ENCODE measurements around the gene RFLNA.

RFLNA gene

DNA sequence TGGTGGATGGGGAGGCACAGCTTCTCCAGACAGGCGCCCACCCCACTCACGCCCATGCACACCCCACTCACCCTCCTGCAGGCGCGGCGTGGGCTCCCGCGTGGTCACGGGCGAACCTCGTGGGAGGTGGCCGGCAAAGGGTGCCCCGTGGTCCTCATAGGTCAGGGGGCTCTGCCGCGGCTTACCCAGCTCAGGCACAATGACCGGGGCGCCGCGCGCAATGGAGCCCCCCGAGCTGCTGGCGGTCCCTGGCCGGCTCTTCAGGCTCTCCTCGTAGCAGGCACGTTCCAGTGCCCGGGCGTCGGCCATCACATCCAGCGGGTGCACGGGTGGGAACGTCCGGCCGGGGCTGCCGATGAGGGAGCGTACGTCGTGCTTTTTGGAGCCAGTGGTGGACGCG, 49.6 kb downstream of the RFLNA start:
- no peak overlapping the region for H2AK5ac ChIP-seq (ENCODE audit: low read length, severe bottlenecking)
- H3K36me3 ChIP-seq (ENCODE audit: control insufficient read depth in 1 of 2, insufficient read depth in 2 of 2, low read depth in 1 of 2, low read length in 2 of 2) = peaks cover 91 to 94% of the 10 kb centered on the region in 2 experiments
- H4K91ac ChIP-seq (ENCODE audit: low read length) = no peak overlapping the region
- peaks cover 62% of the 10 kb centered on the region for H3K79me1 ChIP-seq (replicated peaks; ENCODE audit: low read length, poor library complexity, severe bottlenecking)
- H3K9ac ChIP-seq (ENCODE audit: low read length) = no peak overlapping the region
- no peak overlapping the region for H3K4me2 ChIP-seq (ENCODE audit: low read length, poor library complexity, severe bottlenecking)
- H3K9me3 ChIP-seq (ENCODE audit: control insufficient read depth, low read length) = no peaks in the 10 kb centered on the region
- 97% methylated on average over 34 of the region's 38 CpGs for WGBS
- no peak overlapping the region for H4K8ac ChIP-seq (ENCODE audit: low read length)
- H2BK120ac ChIP-seq (ENCODE audit: low read depth, low read length) = no peak overlapping the region
- peaks cover 10% of the 10 kb centered on the region for H3K4me1 ChIP-seq (ENCODE audit: control insufficient read depth, insufficient read depth, low read depth, low read length)
- H2BK15ac ChIP-seq (ENCODE audit: low read depth, poor library complexity, severe bottlenecking) = no peak overlapping the region
- no peak for DNase-seq
- no peak overlapping the region for H2AFZ ChIP-seq (ENCODE audit: low read depth, low read length)
- no peak overlapping the region for H2BK12ac ChIP-seq (ENCODE audit: low read length in 2 of 2)
- no peak overlapping the region for H2BK5ac ChIP-seq (ENCODE audit: low read depth, low read length, poor library complexity, severe bottlenecking)
- no peak overlapping the region for H3K4ac ChIP-seq (ENCODE audit: low read depth in 1 of 2, low read length in 2 of 2)
- H3K4me3 ChIP-seq (ENCODE audit: insufficient read depth in 1 of 2, low read depth in 1 of 2, low read length in 2 of 2) = no peak overlapping the region
- no peak overlapping the region for H3K14ac ChIP-seq (ENCODE audit: low read length in 2 of 2)
- H3K27me3 ChIP-seq (ENCODE audit: control insufficient read depth in 1 of 2, insufficient read depth in 1 of 2, low read length in 2 of 2) = no peaks in the 10 kb centered on the region
- no peak overlapping the region for H3K27ac ChIP-seq (ENCODE audit: low read length, poor library complexity, severe bottlenecking)
- no peak overlapping the region for H3K23ac ChIP-seq (ENCODE audit: low read length in 2 of 2)
- no peak overlapping the region for H3K18ac ChIP-seq (ENCODE audit: low read depth in 1 of 2, low read length in 2 of 2)

DNA sequence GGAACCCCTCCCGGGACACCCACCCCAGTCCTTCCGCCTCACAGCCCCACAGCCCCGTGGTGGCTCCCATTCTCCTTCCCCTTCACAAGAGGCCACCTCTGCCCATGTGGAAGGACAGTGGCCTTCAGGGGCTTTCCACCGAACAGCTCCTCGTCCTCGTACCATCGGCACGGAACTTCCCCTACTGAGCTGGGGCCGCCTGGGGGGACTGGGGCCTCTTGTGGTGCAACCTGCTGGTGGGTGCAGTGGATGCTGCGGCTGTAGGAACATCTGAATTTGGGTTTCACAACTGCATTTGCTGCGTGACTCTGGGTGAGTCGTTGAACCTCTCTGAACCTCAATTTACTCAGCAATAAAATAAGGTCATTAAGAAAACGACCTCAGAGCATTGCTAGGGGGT, 50.9 kb downstream of the RFLNA start:
- Histone ChIP-seq H3K27me3 (ENCODE audit: control insufficient read depth in 1 of 2, insufficient read depth in 1 of 2, low read length in 2 of 2) (no peaks in the 10 kb centered on the region), H3K4me1 (ENCODE audit: control insufficient read depth, insufficient read depth, low read depth, low read length) (peaks cover 10% of the 10 kb centered on the region), H4K91ac (ENCODE audit: low read length) (no peak overlapping the region), H3K14ac (ENCODE audit: low read length in 2 of 2) (no peak overlapping the region), H3K4me2 (ENCODE audit: low read length, poor library complexity, severe bottlenecking) (no peak overlapping the region), H2BK15ac (ENCODE audit: low read depth, poor library complexity, severe bottlenecking) (no peak overlapping the region), H3K9me3 (ENCODE audit: control insufficient read depth, low read length) (no peaks in the 10 kb centered on the region), H2AK5ac (ENCODE audit: low read length, severe bottlenecking) (no peak overlapping the region), H3K79me1 (replicated peaks; ENCODE audit: low read length, poor library complexity, severe bottlenecking) (peaks cover 63% of the 10 kb centered on the region), H3K27ac (ENCODE audit: low read length, poor library complexity, severe bottlenecking) (no peak overlapping the region), H3K23ac (ENCODE audit: low read length in 2 of 2) (no peak overlapping the region), H2BK120ac (ENCODE audit: low read depth, low read length) (no peak overlapping the region), H3K4me3 (ENCODE audit: insufficient read depth in 1 of 2, low read depth in 1 of 2, low read length in 2 of 2) (no peak overlapping the region), H4K8ac (ENCODE audit: low read length) (no peak overlapping the region), H2BK5ac (ENCODE audit: low read depth, low read length, poor library complexity, severe bottlenecking) (no peak overlapping the region), H2AFZ (ENCODE audit: low read depth, low read length) (no peak overlapping the region), H3K36me3 (ENCODE audit: control insufficient read depth in 1 of 2, insufficient read depth in 2 of 2, low read depth in 1 of 2, low read length in 2 of 2) (peaks cover 94% of the 10 kb centered on the region in 2 experiments), H2BK12ac (ENCODE audit: low read length in 2 of 2) (no peak overlapping the region), H3K4ac (ENCODE audit: low read depth in 1 of 2, low read length in 2 of 2) (no peak overlapping the region), H3K9ac (ENCODE audit: low read length) (no peak overlapping the region), H3K18ac (ENCODE audit: low read depth in 1 of 2, low read length in 2 of 2) (no peak overlapping the region)
- 95% methylated on average over 13 of the region's 13 CpGs for WGBS
- DNase-seq = no peak

DNA sequence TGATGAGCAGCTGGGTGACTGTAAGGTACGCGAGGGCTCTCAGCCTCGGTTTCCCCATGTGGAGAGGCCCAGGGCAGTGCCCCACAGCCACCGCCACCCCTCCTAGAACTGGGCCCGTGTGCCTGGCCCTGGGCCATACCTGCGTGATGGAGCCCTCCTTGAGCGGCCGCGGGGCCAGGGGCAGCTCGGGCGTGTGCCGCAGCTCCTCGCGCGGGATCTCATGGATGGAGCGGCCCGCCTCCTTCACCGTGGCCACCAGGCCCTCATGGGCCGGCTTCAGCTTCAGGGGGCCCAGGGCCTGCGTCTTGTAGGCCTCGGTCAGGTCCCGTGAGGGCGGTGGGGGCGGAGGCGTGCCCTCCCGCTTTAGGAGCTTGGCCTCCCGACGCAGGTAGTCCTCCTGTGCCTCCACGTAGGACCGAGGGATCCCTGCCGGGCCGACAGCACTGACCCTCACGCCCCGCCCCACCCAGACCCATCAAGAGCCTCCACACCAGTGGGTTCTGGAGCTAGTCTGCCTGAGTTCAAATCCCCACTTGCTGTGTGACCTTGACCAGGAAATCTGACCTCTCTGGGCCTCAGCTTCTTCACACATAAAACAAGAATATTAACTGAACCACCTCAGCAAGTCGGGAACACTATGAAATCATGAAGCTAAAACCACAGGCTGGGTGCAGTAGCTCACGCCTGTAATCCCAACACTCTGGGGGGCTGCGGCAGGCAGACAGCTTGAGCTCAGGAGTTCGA, 51.7 kb downstream of the RFLNA start:
- Histone ChIP-seq H2BK12ac (ENCODE audit: low read length in 2 of 2) (no peak overlapping the region), H4K91ac (ENCODE audit: low read length) (no peak overlapping the region), H3K4me1 (ENCODE audit: control insufficient read depth, insufficient read depth, low read depth, low read length) (peaks cover 10% of the 10 kb centered on the region), H2AFZ (ENCODE audit: low read depth, low read length) (no peak overlapping the region), H3K9me3 (ENCODE audit: control insufficient read depth, low read length) (no peaks in the 10 kb centered on the region), H2BK120ac (ENCODE audit: low read depth, low read length) (no peak overlapping the region), H3K23ac (ENCODE audit: low read length in 2 of 2) (no peak overlapping the region), H3K4me3 (ENCODE audit: insufficient read depth in 1 of 2, low read depth in 1 of 2, low read length in 2 of 2) (no peak overlapping the region), H2AK5ac (ENCODE audit: low read length, severe bottlenecking) (no peak overlapping the region), H3K27ac (ENCODE audit: low read length, poor library complexity, severe bottlenecking) (no peak overlapping the region), H3K36me3 (ENCODE audit: control insufficient read depth in 1 of 2, insufficient read depth in 2 of 2, low read depth in 1 of 2, low read length in 2 of 2) (peaks cover 94% of the 10 kb centered on the region in 2 experiments), H3K4me2 (ENCODE audit: low read length, poor library complexity, severe bottlenecking) (no peak overlapping the region), H2BK5ac (ENCODE audit: low read depth, low read length, poor library complexity, severe bottlenecking) (no peak overlapping the region), H3K9ac (ENCODE audit: low read length) (no peak overlapping the region), H3K27me3 (ENCODE audit: control insufficient read depth in 1 of 2, insufficient read depth in 1 of 2, low read length in 2 of 2) (no peaks in the 10 kb centered on the region), H3K18ac (ENCODE audit: low read depth in 1 of 2, low read length in 2 of 2) (peak overlapping the region in 1 of 2 experiments; percentile 11), H3K14ac (ENCODE audit: low read length in 2 of 2) (no peak overlapping the region), H2BK15ac (ENCODE audit: low read depth, poor library complexity, severe bottlenecking) (no peak overlapping the region), H3K4ac (ENCODE audit: low read depth in 1 of 2, low read length in 2 of 2) (no peak overlapping the region), H4K8ac (ENCODE audit: low read length) (peak overlapping the region; percentile 15), H3K79me1 (replicated peaks; ENCODE audit: low read length, poor library complexity, severe bottlenecking) (peaks cover 63% of the 10 kb centered on the region)
- WGBS = 96% methylated on average over 38 of the region's 38 CpGs
- DNase-seq = no peak

DNA sequence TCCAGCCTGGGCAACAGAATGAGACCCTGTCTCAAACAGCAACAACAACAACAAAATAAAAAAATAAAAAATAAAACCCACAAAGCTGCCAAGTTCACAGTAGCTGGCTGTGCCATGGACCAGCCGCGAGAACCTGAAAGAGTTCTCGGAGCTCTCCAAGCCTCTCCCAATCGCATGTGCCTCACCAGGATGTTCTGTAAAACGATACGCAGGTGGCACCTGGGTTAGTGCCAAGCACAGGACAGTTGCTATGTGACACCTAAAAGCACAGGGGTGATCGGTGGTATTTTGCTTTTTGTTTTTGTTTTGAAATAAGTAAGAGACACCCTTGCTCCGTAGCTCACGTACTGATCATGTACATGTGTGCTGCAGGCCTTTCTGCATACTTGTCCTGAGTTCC, 52.4 kb downstream of the RFLNA start:
- H3K4me2 ChIP-seq (ENCODE audit: low read length, poor library complexity, severe bottlenecking) = no peak overlapping the region
- peaks cover 10% of the 10 kb centered on the region for H3K4me1 ChIP-seq (ENCODE audit: control insufficient read depth, insufficient read depth, low read depth, low read length)
- H3K27ac ChIP-seq (ENCODE audit: low read length, poor library complexity, severe bottlenecking) = no peak overlapping the region
- WGBS = 94% methylated on average over 9 of the region's 9 CpGs
- no peak overlapping the region for H4K8ac ChIP-seq (ENCODE audit: low read length)
- no peaks in the 10 kb centered on the region for H3K9me3 ChIP-seq (ENCODE audit: control insufficient read depth, low read length)
- H3K27me3 ChIP-seq (ENCODE audit: control insufficient read depth in 1 of 2, insufficient read depth in 1 of 2, low read length in 2 of 2) = no peaks in the 10 kb centered on the region
- no peak overlapping the region for H3K9ac ChIP-seq (ENCODE audit: low read length)
- H2AK5ac ChIP-seq (ENCODE audit: low read length, severe bottlenecking) = no peak overlapping the region
- H2BK5ac ChIP-seq (ENCODE audit: low read depth, low read length, poor library complexity, severe bottlenecking) = no peak overlapping the region
- H2AFZ ChIP-seq (ENCODE audit: low read depth, low read length) = no peak overlapping the region
- H2BK15ac ChIP-seq (ENCODE audit: low read depth, poor library complexity, severe bottlenecking) = no peak overlapping the region
- peaks cover 59% of the 10 kb centered on the region for H3K79me1 ChIP-seq (replicated peaks; ENCODE audit: low read length, poor library complexity, severe bottlenecking)
- H3K18ac ChIP-seq (ENCODE audit: low read depth in 1 of 2, low read length in 2 of 2) = no peak overlapping the region
- no peak overlapping the region for H4K91ac ChIP-seq (ENCODE audit: low read length)
- no peak overlapping the region for H3K4ac ChIP-seq (ENCODE audit: low read depth in 1 of 2, low read length in 2 of 2)
- DNase-seq = no peak
- H2BK120ac ChIP-seq (ENCODE audit: low read depth, low read length) = no peak overlapping the region
- H3K14ac ChIP-seq (ENCODE audit: low read length in 2 of 2) = no peak overlapping the region
- peaks cover 96% of the 10 kb centered on the region in 2 experiments for H3K36me3 ChIP-seq (ENCODE audit: control insufficient read depth in 1 of 2, insufficient read depth in 2 of 2, low read depth in 1 of 2, low read length in 2 of 2)
- H3K23ac ChIP-seq (ENCODE audit: low read length in 2 of 2) = no peak overlapping the region
- no peak overlapping the region for H3K4me3 ChIP-seq (ENCODE audit: insufficient read depth in 1 of 2, low read depth in 1 of 2, low read length in 2 of 2)
- no peak overlapping the region for H2BK12ac ChIP-seq (ENCODE audit: low read length in 2 of 2)

All from mesenchymal stem cell (in vitro differentiated cells and primary cell).